LNCAP (cell line): ENCODE measurements around the gene TBK1.

Source experiments
- TF ChIP-seq, protein P1 (sequence below): fragments of 450-650 bp; IDR thresholded peaks from 2 replicates; pipeline ENCODE4 v1.5.1; 2017; ENCODE audit warnings: mild to moderate bottlenecking

The TBK1 gene

DNA sequence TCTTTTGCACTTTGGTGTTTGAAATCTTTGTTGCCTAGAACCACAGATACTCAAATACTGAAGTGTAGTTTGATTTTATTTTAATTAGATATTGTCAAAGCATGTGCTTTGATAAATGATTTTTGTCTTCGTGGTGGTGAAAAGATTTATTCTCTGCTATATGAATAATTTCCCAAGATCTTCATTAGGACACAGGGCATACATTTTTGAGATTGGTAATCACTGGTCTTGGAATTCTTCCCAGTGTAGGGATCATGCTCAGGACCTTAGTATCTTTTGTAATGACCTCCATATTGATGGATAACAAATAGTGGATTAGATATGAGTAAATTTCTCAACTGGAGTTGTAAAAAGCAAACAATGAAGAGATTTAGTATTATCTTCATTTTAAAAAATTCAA is 28.2 kb downstream of the TBK1 start:
- TF ChIP-seq, protein P1, sequence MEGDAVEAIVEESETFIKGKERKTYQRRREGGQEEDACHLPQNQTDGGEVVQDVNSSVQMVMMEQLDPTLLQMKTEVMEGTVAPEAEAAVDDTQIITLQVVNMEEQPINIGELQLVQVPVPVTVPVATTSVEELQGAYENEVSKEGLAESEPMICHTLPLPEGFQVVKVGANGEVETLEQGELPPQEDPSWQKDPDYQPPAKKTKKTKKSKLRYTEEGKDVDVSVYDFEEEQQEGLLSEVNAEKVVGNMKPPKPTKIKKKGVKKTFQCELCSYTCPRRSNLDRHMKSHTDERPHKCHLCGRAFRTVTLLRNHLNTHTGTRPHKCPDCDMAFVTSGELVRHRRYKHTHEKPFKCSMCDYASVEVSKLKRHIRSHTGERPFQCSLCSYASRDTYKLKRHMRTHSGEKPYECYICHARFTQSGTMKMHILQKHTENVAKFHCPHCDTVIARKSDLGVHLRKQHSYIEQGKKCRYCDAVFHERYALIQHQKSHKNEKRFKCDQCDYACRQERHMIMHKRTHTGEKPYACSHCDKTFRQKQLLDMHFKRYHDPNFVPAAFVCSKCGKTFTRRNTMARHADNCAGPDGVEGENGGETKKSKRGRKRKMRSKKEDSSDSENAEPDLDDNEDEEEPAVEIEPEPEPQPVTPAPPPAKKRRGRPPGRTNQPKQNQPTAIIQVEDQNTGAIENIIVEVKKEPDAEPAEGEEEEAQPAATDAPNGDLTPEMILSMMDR, result no peak

DNA sequence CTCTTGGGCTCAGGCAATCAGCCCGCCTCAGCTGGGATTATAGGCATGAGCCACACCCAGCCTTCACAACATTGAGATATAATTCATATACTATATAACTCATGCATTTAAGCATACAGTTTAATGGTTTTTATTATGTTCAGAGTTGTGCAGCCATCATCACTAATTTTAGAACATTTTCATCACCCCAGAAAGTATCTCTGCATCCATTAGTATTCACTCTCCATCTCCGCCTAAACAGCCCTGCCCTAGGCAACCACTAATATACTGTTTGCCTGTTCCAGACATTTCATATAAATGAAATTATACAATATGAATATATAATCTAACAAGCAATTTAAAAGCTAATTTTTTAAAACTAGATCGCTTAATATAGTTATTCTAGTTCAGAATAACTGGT is 34.7 kb downstream of the TBK1 start:
- TF ChIP-seq, protein P1, result no peak

DNA sequence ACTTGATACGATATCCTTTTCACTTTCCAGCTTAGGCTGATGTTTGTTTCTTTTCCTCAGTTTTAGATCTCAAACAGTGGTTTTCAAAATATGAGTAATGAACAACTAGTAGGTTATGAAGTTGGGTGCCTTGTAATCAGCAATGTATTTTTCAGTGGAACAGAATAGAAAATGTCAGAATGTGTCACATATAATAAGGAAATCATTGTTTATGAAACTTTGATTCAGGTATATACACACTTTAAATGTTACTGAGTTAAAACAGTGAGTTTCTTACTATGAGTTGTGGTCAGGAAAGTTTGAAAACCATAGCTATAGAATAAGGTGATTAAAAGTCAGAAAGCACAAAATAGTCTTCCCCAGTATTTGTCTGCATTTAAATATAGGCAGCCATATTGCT is 39.8 kb downstream of the TBK1 start:
- TF ChIP-seq, protein P1, result no peak

DNA sequence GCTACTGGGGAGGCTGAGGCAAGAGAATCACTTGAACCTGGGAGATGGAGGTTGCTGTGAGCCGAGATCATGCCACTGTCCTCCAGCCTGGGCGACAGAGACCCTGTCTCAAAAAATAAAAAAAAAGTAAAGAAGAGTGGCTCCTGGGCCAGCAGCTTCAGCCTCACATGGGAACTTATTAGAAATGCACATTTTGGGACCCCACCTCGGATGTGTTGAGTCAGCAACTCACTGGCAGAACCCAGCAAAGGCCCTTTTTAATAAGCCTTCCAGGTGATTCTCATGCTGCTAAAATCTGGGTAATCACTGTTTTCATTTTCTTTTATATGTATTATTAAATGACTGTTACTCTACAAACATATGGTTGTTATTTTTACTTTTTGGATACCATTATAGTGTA is 41.6 kb downstream of the TBK1 start:
- TF ChIP-seq, protein P1, result no peak

DNA sequence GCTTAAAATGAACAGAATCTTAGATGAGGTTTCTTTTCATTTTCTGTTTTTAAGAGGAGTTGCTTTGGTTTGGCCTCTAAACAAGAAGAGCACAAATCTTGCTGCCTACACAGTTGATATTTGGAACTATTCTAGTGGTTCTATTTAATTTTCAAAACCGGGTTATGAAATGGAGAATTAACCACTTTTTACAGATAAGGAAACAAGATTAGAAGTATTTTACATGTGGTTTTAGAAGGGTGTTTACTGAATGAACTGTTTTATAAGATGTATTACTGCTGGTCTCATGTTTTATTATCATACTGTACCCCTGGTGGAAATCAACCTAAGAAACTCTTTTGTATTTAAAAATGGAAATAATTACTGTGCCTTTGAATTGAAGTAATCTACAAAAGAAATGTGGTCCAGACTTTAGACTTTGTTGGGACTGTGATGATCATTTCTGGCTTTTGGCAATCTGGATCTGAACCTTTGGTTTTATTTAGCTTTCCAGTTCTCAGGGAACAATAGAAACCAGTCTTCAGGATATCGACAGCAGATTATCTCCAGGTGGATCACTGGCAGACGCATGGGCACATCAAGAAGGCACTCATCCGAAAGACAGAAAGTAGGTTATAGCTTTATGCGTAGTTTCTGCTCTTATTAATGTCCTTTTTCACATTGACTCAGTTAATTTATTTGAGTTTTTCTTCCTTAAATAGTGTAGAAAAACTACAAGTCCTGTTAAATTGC is 43.2 kb downstream of the TBK1 start:
- TF ChIP-seq, protein P1, result no peak

DNA sequence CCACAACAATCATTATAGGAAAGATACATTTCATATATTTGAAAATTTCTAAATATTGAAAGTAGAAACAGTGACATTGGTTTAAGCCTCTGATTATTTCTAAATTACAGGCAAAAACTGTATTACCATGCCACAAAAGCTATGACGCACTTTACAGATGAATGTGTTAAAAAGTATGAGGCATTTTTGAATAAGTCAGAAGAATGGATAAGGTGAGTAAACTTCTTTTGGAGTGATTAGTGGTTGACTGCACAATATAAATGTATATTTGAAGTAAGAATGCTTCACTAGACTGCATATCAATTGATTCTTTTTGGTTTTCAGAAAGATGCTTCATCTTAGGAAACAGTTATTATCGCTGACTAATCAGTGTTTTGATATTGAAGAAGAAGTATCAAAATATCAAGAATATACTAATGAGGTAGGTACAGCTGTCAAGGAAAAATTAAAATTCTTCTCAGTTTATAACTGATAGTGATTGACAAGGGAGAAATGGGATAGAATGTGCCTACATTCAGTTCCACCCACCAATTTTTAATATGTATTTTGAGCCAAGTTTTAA is 45.0 kb downstream of the TBK1 start:
- TF ChIP-seq, protein P1, result no peak

DNA sequence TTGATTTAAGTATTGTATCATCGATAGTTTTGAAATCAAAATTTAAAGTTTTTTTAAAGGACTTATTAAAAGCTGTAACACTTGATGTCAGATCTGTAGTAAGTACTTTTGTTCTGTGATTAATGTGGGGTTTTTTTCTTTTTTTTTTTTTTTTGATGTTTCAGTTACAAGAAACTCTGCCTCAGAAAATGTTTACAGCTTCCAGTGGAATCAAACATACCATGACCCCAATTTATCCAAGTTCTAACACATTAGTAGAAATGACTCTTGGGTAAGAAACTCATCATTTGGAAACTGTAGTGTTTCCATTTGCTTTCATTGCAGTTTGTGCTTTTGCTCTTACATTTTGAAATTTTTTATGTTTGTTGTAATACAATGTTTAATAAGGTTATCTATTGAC is 45.6 kb downstream of the TBK1 start:
- TF ChIP-seq, protein P1, result no peak
